WTC11 (cell line): Measurements from ENCODE around the gene CLDN9. TPM values are rescaled to one million over a fixed set of nuclear protein-coding genes. Genes with fewer than 3 reads are reported as not detected.

ENCODE experiments used
- ATAC-seq: fragments of 200-7000 bp; cut with Tn5 transposase; 2 replicates; pipeline ENCODE4 v1.10.0; 2021; ENCODE audit warnings: mild to moderate bottlenecking, moderate library complexity
- CTCF ChIA-PET: fragments of 300-600 bp; sonication (Branson Sonifier 250); formaldehyde crosslinking; loops from one replicate; lab custom pipeline; 2021; ENCODE audit warnings: antibody characterized with exemption; lab: Charles Lee
- POLR2A ChIA-PET: fragments of 350-600 bp; sonication (Branson Sonifier 250); formaldehyde crosslinking; loops from one replicate; lab custom pipeline; 2021; ENCODE audit warnings: antibody characterized with exemption; lab: Charles Lee
- DNase-seq: peaks from one replicate; pipeline ENCODE4 v3.0.0; 2021; ENCODE audit warnings: low spot score
- H3K27ac Mint-ChIP-seq: 2 replicates; pipeline ENCODE4 v1.8.0; 2021; ENCODE audit warnings: mixed read lengths
- H3K27me3 Mint-ChIP-seq: 2 replicates; pipeline ENCODE4 v1.8.0; 2021; ENCODE audit warnings: low read depth, mild to moderate bottlenecking, moderate library complexity, mixed read lengths
- H3K36me3 Mint-ChIP-seq: 2 replicates; pipeline ENCODE4 v1.8.0; 2021; ENCODE audit warnings: mixed read lengths
- H3K4me1 Mint-ChIP-seq: 2 replicates; pipeline ENCODE4 v1.8.0; 2022; ENCODE audit warnings: mixed read lengths
- H3K4me3 Mint-ChIP-seq: 2 replicates; pipeline ENCODE4 v1.8.0; 2021; ENCODE audit warnings: mild to moderate bottlenecking, moderate library complexity, mixed read lengths
- H3K9me3 Mint-ChIP-seq: 2 replicates; pipeline ENCODE4 v1.8.0; 2021; ENCODE audit warnings: mixed read lengths
- CREB1 ChIP-seq: sonication (generic); formaldehyde crosslinking; IDR thresholded peaks from 2 replicates; pipeline ENCODE4 v1.8.0; 2023; ENCODE audit warnings: mild to moderate bottlenecking, missing genetic modification reagents
- CREM ChIP-seq: sonication (generic); formaldehyde crosslinking; IDR thresholded peaks from 2 replicates; pipeline ENCODE4 v1.8.1; 2022; ENCODE audit warnings: mild to moderate bottlenecking, missing genetic modification reagents, moderate library complexity
- E2F4 ChIP-seq: sonication (generic); formaldehyde crosslinking; IDR thresholded peaks from 2 replicates; pipeline ENCODE4 v1.8.1; 2022; ENCODE audit warnings: low read depth, mild to moderate bottlenecking, moderate library complexity, missing genetic modification reagents, borderline replicate concordance
- FOXK1 ChIP-seq: sonication (generic); formaldehyde crosslinking; IDR thresholded peaks from 2 replicates; pipeline ENCODE4 v1.8.0; 2022; ENCODE audit warnings: mild to moderate bottlenecking, moderate library complexity, missing genetic modification reagents
- FOXP1 ChIP-seq: sonication (generic); formaldehyde crosslinking; IDR thresholded peaks from 2 replicates; pipeline ENCODE4 v1.8.0; 2022; ENCODE audit warnings: missing genetic modification reagents, mild to moderate bottlenecking, moderate library complexity, borderline replicate concordance
- HMGXB4 ChIP-seq: sonication (generic); formaldehyde crosslinking; IDR thresholded peaks from 2 replicates; pipeline ENCODE4 v1.8.1; 2023; ENCODE audit warnings: mild to moderate bottlenecking, moderate library complexity, missing genetic modification reagents
- IRF2 ChIP-seq: sonication (generic); formaldehyde crosslinking; IDR thresholded peaks from 2 replicates; pipeline ENCODE4 v1.8.0; 2022; ENCODE audit warnings: low read depth, missing genetic modification reagents, borderline replicate concordance
- JAZF1 ChIP-seq: fragments of 250-450 bp; sonication (Bioruptor Pico); IDR thresholded peaks from 2 replicates; pipeline ENCODE4 v1.9.0; 2021; ENCODE audit warnings: moderate library complexity, mild to moderate bottlenecking, inconsistent platforms
- MAX ChIP-seq: sonication (generic); formaldehyde crosslinking; IDR thresholded peaks from 2 replicates; pipeline ENCODE4 v1.8.0; 2022; ENCODE audit warnings: mild to moderate bottlenecking, missing genetic modification reagents
- SP1 ChIP-seq: sonication (generic); formaldehyde crosslinking; conservative IDR thresholded peaks from 2 replicates; pipeline ENCODE4 v1.8.1; 2022; ENCODE audit warnings: missing genetic modification reagents
- USF1 ChIP-seq: sonication (generic); formaldehyde crosslinking; IDR thresholded peaks from 2 replicates; pipeline ENCODE4 v1.8.0; 2022; ENCODE audit warnings: mild to moderate bottlenecking, missing genetic modification reagents
- total RNA-seq: library from RNA; stranded (reverse); gene quantifications from 3 replicates; pipeline ENCODE4 v1.2.3, GENCODE V29; 2021
- TF ChIP-seq, protein P1 (sequence below): sonication (generic); formaldehyde crosslinking; IDR thresholded peaks from 2 replicates; pipeline ENCODE4 v1.8.0; 2022; ENCODE audit warnings: missing genetic modification reagents
- TF ChIP-seq, protein P2 (sequence below): sonication (generic); formaldehyde crosslinking; IDR thresholded peaks from 2 replicates; pipeline ENCODE4 v1.8.0; 2023; ENCODE audit warnings: mild to moderate bottlenecking, missing genetic modification reagents
- TF ChIP-seq, protein P3 (sequence below): sonication (generic); formaldehyde crosslinking; IDR thresholded peaks from 2 replicates; pipeline ENCODE4 v1.8.0; 2023; ENCODE audit warnings: missing genetic modification reagents, mild to moderate bottlenecking, borderline replicate concordance
- TF ChIP-seq, protein P4 (sequence below): sonication (generic); formaldehyde crosslinking; IDR thresholded peaks from 2 replicates; pipeline ENCODE4 v1.8.1; 2023; ENCODE audit warnings: mild to moderate bottlenecking, missing genetic modification reagents, moderate library complexity
- TF ChIP-seq, protein P5 (sequence below): fragments of 200-600 bp; IDR thresholded peaks from 2 replicates; pipeline ENCODE4 v1.8.0; 2022; ENCODE audit warnings: antibody characterized with exemption

CLDN9 gene
- total RNA-seq, 1 experiment from 2014 or later: 0.92 TPM

DNA sequence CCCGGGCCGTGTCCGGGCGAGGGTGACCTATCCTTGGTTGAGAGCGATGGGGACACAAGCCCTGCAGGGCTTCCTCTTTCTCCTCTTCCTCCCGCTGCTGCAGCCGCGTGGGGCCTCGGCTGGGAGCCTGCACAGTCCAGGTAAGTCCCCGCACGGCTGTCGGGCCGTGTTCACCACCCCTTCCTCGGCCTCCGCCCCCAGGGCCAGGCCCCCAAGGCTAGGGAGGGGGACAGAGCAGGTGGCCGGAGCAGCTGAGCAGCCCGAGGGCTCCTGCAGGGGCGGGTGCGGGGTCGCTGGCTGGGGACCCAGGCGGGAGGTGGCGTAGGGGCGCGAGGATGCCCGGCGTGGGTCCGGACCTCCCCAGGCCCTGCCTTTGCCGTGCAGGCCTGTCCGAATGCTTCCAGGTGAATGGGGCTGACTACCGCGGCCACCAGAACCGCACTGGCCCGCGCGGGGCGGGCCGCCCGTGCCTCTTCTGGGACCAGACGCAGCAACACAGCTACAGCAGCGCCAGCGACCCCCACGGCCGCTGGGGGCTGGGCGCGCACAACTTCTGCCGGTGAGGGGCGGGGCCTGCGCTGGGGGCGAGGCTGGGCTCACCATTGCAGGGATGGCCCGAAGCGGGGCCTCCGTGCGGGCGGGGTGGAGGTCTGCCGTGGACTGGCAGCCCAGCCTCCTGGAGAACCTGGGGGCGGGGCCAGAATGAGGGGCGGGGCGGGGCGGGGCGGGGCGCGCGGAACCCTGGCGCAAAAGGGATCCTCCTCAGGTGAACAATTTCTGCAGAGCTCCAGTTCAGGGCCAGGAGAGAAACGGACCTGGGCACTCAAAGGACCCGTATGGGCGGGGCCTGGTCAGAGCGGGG is 48.0 kb upstream of the CLDN9 start:
- POLR2A ChIA-PET: interaction anchor here (0.9 to 1.2 kb wide), 6 partner anchors 9 to 60 kb away, joined by 3 to 6 read pairs (median 4); partner anchors contain the start of gene PKMYT1
- ATAC-seq (peak; percentile 56), DNase-seq (peak; percentile 98)
- H3K9me3 Mint-ChIP-seq: no peaks in the 10 kb centered on the region
- CTCF ChIA-PET: interaction anchor here (0.6 to 5.4 kb wide), 39 partner anchors 8 to 635 kb away, joined by 3 to 43 read pairs (median 4); partner anchors contain the start of genes FLYWCH1, FLYWCH2, PKMYT1 and PRSS21
- no peaks in the 10 kb centered on the region for H3K36me3 Mint-ChIP-seq
- H3K4me3 Mint-ChIP-seq: peak overlapping the region; percentile 89
- H3K4me1 Mint-ChIP-seq: peaks cover 15% of the 10 kb centered on the region
- peaks cover 38% of the 10 kb centered on the region for H3K27me3 Mint-ChIP-seq
- no peak overlapping the region for H3K27ac Mint-ChIP-seq
- TF ChIP-seq FOXK1 (CRISPR knock-in tag) (0 out of 2 replicates have a peak, but pooled peaks have one; percentile 20), MAX (CRISPR knock-in tag) (peak; percentile 65), JAZF1 (CRISPR knock-in tag) (no peak), CREM (CRISPR knock-in tag) (no peak), FOXP1 (CRISPR knock-in tag) (peak; percentile 47), E2F4 (CRISPR knock-in tag) (peak; percentile 37; the same call in 1 of the 2 replicates), CREB1 (0 out of 2 replicates have a peak, but pooled peaks have one; percentile 20), USF1 (CRISPR knock-in tag) (peak; percentile 23; the same call in 1 of the 2 replicates), IRF2 (CRISPR knock-in tag) (no peak), HMGXB4 (CRISPR knock-in tag) (peak; percentile 83; the same call in 1 of the 2 replicates), SP1 (peak; percentile 77)
- TF ChIP-seq, protein P1, sequence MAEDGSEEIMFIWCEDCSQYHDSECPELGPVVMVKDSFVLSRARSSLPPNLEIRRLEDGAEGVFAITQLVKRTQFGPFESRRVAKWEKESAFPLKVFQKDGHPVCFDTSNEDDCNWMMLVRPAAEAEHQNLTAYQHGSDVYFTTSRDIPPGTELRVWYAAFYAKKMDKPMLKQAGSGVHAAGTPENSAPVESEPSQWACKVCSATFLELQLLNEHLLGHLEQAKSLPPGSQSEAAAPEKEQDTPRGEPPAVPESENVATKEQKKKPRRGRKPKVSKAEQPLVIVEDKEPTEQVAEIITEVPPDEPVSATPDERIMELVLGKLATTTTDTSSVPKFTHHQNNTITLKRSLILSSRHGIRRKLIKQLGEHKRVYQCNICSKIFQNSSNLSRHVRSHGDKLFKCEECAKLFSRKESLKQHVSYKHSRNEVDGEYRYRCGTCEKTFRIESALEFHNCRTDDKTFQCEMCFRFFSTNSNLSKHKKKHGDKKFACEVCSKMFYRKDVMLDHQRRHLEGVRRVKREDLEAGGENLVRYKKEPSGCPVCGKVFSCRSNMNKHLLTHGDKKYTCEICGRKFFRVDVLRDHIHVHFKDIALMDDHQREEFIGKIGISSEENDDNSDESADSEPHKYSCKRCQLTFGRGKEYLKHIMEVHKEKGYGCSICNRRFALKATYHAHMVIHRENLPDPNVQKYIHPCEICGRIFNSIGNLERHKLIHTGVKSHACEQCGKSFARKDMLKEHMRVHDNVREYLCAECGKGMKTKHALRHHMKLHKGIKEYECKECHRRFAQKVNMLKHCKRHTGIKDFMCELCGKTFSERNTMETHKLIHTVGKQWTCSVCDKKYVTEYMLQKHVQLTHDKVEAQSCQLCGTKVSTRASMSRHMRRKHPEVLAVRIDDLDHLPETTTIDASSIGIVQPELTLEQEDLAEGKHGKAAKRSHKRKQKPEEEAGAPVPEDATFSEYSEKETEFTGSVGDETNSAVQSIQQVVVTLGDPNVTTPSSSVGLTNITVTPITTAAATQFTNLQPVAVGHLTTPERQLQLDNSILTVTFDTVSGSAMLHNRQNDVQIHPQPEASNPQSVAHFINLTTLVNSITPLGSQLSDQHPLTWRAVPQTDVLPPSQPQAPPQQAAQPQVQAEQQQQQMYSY (CRISPR knock-in tag): no peak
- TF ChIP-seq, protein P2, sequence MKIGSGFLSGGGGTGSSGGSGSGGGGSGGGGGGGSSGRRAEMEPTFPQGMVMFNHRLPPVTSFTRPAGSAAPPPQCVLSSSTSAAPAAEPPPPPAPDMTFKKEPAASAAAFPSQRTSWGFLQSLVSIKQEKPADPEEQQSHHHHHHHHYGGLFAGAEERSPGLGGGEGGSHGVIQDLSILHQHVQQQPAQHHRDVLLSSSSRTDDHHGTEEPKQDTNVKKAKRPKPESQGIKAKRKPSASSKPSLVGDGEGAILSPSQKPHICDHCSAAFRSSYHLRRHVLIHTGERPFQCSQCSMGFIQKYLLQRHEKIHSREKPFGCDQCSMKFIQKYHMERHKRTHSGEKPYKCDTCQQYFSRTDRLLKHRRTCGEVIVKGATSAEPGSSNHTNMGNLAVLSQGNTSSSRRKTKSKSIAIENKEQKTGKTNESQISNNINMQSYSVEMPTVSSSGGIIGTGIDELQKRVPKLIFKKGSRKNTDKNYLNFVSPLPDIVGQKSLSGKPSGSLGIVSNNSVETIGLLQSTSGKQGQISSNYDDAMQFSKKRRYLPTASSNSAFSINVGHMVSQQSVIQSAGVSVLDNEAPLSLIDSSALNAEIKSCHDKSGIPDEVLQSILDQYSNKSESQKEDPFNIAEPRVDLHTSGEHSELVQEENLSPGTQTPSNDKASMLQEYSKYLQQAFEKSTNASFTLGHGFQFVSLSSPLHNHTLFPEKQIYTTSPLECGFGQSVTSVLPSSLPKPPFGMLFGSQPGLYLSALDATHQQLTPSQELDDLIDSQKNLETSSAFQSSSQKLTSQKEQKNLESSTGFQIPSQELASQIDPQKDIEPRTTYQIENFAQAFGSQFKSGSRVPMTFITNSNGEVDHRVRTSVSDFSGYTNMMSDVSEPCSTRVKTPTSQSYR (CRISPR knock-in tag): peak; percentile 72; the same call in 1 of the 2 replicates
- TF ChIP-seq, protein P3, sequence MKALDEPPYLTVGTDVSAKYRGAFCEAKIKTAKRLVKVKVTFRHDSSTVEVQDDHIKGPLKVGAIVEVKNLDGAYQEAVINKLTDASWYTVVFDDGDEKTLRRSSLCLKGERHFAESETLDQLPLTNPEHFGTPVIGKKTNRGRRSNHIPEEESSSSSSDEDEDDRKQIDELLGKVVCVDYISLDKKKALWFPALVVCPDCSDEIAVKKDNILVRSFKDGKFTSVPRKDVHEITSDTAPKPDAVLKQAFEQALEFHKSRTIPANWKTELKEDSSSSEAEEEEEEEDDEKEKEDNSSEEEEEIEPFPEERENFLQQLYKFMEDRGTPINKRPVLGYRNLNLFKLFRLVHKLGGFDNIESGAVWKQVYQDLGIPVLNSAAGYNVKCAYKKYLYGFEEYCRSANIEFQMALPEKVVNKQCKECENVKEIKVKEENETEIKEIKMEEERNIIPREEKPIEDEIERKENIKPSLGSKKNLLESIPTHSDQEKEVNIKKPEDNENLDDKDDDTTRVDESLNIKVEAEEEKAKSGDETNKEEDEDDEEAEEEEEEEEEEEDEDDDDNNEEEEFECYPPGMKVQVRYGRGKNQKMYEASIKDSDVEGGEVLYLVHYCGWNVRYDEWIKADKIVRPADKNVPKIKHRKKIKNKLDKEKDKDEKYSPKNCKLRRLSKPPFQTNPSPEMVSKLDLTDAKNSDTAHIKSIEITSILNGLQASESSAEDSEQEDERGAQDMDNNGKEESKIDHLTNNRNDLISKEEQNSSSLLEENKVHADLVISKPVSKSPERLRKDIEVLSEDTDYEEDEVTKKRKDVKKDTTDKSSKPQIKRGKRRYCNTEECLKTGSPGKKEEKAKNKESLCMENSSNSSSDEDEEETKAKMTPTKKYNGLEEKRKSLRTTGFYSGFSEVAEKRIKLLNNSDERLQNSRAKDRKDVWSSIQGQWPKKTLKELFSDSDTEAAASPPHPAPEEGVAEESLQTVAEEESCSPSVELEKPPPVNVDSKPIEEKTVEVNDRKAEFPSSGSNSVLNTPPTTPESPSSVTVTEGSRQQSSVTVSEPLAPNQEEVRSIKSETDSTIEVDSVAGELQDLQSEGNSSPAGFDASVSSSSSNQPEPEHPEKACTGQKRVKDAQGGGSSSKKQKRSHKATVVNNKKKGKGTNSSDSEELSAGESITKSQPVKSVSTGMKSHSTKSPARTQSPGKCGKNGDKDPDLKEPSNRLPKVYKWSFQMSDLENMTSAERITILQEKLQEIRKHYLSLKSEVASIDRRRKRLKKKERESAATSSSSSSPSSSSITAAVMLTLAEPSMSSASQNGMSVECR (CRISPR knock-in tag): peak; percentile 60; the same call in 1 of the 2 replicates
- TF ChIP-seq, protein P4, sequence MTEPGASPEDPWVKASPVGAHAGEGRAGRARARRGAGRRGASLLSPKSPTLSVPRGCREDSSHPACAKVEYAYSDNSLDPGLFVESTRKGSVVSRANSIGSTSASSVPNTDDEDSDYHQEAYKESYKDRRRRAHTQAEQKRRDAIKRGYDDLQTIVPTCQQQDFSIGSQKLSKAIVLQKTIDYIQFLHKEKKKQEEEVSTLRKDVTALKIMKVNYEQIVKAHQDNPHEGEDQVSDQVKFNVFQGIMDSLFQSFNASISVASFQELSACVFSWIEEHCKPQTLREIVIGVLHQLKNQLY (CRISPR knock-in tag): no peak
- TF ChIP-seq, protein P5, sequence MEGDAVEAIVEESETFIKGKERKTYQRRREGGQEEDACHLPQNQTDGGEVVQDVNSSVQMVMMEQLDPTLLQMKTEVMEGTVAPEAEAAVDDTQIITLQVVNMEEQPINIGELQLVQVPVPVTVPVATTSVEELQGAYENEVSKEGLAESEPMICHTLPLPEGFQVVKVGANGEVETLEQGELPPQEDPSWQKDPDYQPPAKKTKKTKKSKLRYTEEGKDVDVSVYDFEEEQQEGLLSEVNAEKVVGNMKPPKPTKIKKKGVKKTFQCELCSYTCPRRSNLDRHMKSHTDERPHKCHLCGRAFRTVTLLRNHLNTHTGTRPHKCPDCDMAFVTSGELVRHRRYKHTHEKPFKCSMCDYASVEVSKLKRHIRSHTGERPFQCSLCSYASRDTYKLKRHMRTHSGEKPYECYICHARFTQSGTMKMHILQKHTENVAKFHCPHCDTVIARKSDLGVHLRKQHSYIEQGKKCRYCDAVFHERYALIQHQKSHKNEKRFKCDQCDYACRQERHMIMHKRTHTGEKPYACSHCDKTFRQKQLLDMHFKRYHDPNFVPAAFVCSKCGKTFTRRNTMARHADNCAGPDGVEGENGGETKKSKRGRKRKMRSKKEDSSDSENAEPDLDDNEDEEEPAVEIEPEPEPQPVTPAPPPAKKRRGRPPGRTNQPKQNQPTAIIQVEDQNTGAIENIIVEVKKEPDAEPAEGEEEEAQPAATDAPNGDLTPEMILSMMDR: no peak
